Endothelial cell of umbilical vein (primary cell): ENCODE data around the gene MFN1. TPM values are rescaled to one million over a fixed set of nuclear protein-coding genes. Genes with fewer than 3 reads are reported as not detected.

ENCODE experiments used
- BruUV-seq: library from RNA; stranded (reverse); fragments of 400-500 nt; replicated peaks from 2 replicates; lab custom pipeline; 2021; lab: Mats Ljungman, UMichigan
- CTCF ChIA-PET: fragments of 300-600, 350-600 bp; sonication (Branson Sonifier 250); formaldehyde crosslinking; loops from one replicate; lab custom pipeline; 2021; ENCODE audit warnings: antibody characterized with exemption, inconsistent platforms; lab: Charles Lee
- POLR2A ChIA-PET: fragments of 300-600, 350-600 bp; sonication (Branson Sonifier 250); formaldehyde crosslinking; loops from one replicate; lab custom pipeline; 2021; ENCODE audit warnings: antibody characterized with exemption, inconsistent platforms; lab: Charles Lee
- DNase-seq: peaks from one replicate; pipeline ENCODE4 v3.0.0-alpha.2; 2011; ENCODE audit warnings: low read depth, low spot score
- FAIRE-seq: peaks from 2 replicates; lab custom pipeline; 2011; peaks lifted over from hg19 to GRCh38; lab: Jason Lieb, UNC
- H2AFZ ChIP-seq: 2 replicates; pipeline ENCODE4 v1.6.0; 2012; ENCODE audit warnings: low read depth, low read length, control low read depth, inconsistent platforms
- H3K27ac ChIP-seq: 2 replicates; pipeline ENCODE4 v1.5.1; 2011; ENCODE audit warnings: low read depth, mild to moderate bottlenecking, control low read depth, low read length, moderate library complexity; ENCODE audit not compliant: insufficient read depth
- H3K27me3 ChIP-seq, 2 experiments: 2 replicates each; pipeline versions ENCODE4 v1.6.0 to v1.6.1; 2011; ENCODE audit warnings: low read length in 2 of 2, mixed read lengths in 1 of 2; ENCODE audit not compliant: control insufficient read depth in 2 of 2, insufficient read depth in 2 of 2
- H3K36me3 ChIP-seq, 2 experiments: 2 replicates in 1 of 2; 3 replicates in 1 of 2; pipeline ENCODE4 v1.5.1; 2011; ENCODE audit warnings: low read length in 2 of 2, mild to moderate bottlenecking in 1 of 2, moderate library complexity in 1 of 2; ENCODE audit not compliant: control insufficient read depth in 2 of 2, insufficient read depth in 2 of 2; ENCODE audit errors: extremely low read depth in 1 of 2
- H3K4me1 ChIP-seq: 3 replicates; pipeline ENCODE4 v1.5.1; 2011; ENCODE audit warnings: mild to moderate bottlenecking, low read length; ENCODE audit not compliant: control insufficient read depth, insufficient read depth; ENCODE audit errors: extremely low read depth
- H3K4me2 ChIP-seq: 2 replicates; pipeline ENCODE4 v1.6.1; 2011; ENCODE audit warnings: low read length, control low read depth, mixed read lengths; ENCODE audit not compliant: insufficient read depth
- H3K4me3 ChIP-seq, 3 experiments: fragments of 200-600 bp in 1 of 3; sonication (generic), shearing (Covaris generic) in 1 of 3; replicated peaks in 1 of 3; 2 replicates each; pipeline ENCODE4 v1.5.1; 2011 to 2016; ENCODE audit warnings: control low read depth in 3 of 3, low read length in 3 of 3, mild to moderate bottlenecking in 2 of 3, inconsistent platforms in 1 of 3, low read depth in 1 of 3, moderate library complexity in 1 of 3; ENCODE audit not compliant: insufficient read depth in 1 of 3
- H3K79me2 ChIP-seq: 2 replicates; pipeline ENCODE4 v1.6.0; 2012; ENCODE audit warnings: low read length, inconsistent platforms; ENCODE audit not compliant: control insufficient read depth, insufficient read depth
- H3K9ac ChIP-seq: replicated peaks from 2 replicates; pipeline ENCODE3; 2011; ENCODE audit warnings: low read length, control low read depth; ENCODE audit not compliant: insufficient read depth; ENCODE audit errors: extremely low read depth
- H3K9me1 ChIP-seq: replicated peaks from 3 replicates; pipeline ENCODE4 v1.6.0; 2011; ENCODE audit warnings: mild to moderate bottlenecking, low read length; ENCODE audit not compliant: control insufficient read depth, insufficient read depth; ENCODE audit errors: extremely low read depth
- H3K9me3 ChIP-seq: replicated peaks from 2 replicates; pipeline ENCODE4 v1.5.1; 2012; ENCODE audit warnings: low read length, inconsistent platforms; ENCODE audit not compliant: control insufficient read depth, insufficient read depth
- H4K20me1 ChIP-seq: replicated peaks from 2 replicates; pipeline ENCODE3; 2011; ENCODE audit warnings: mild to moderate bottlenecking, low read length; ENCODE audit not compliant: control insufficient read depth, insufficient read depth; ENCODE audit errors: extremely low read depth
- CTCF ChIP-seq, 2 donors: IDR thresholded peaks; 1 replicate in 1 of 2; 2 replicates in 1 of 2; pipeline ENCODE4 v1.5.1; 2011; ENCODE audit warnings: low read length in 2 of 2, mild to moderate bottlenecking in 2 of 2, moderate library complexity in 2 of 2, control low read depth in 1 of 2, inconsistent platforms in 1 of 2, low read depth in 1 of 2; ENCODE audit not compliant: insufficient read depth in 1 of 2; ENCODE audit errors: extremely low read depth in 1 of 2
- EZH2 ChIP-seq: IDR thresholded peaks from 2 replicates; pipeline ENCODE4 v1.6.1; 2012; ENCODE audit warnings: borderline replicate concordance, low read depth, mild to moderate bottlenecking, moderate library complexity, low read length, inconsistent platforms; ENCODE audit not compliant: severe bottlenecking
- FOS ChIP-seq: IDR thresholded peaks from 2 replicates; pipeline ENCODE4 v1.6.1; 2011; ENCODE audit warnings: mild to moderate bottlenecking, low read length, moderate library complexity, borderline replicate concordance; ENCODE audit not compliant: insufficient read depth
- GATA2 ChIP-seq: IDR thresholded peaks from 2 replicates; pipeline ENCODE4 v1.7.0; 2011; ENCODE audit warnings: low read depth, mild to moderate bottlenecking, moderate library complexity, mixed read lengths, low read length; ENCODE audit not compliant: insufficient read length, insufficient read depth
- JUN ChIP-seq: IDR thresholded peaks from 2 replicates; pipeline ENCODE4 v1.6.1; 2011; ENCODE audit warnings: borderline replicate concordance, low read depth; ENCODE audit not compliant: insufficient read length, insufficient read depth
- MYC ChIP-seq: IDR thresholded peaks from one replicate; pipeline ENCODE4 v1.6.1; 2011; ENCODE audit warnings: mild to moderate bottlenecking, low read depth, low read length
- POLR2A ChIP-seq: IDR thresholded peaks from 2 replicates; pipeline ENCODE4 v1.6.1; 2012; ENCODE audit warnings: low read depth, mild to moderate bottlenecking, control low read depth, low read length
- POLR2AphosphoS5 ChIP-seq: IDR thresholded peaks from 2 replicates; pipeline ENCODE4 v1.6.1; 2012; ENCODE audit warnings: low read depth, mild to moderate bottlenecking, control low read depth, low read length, moderate library complexity; ENCODE audit not compliant: insufficient read depth
- dilution Hi-C: fragments of 300-500 bp; cut with MboI; formaldehyde crosslinking; loops from one replicate; pipeline ENCODE4 v1.15.0; 2019; ENCODE audit warnings: low sequenced_read_pairs; ENCODE audit not compliant: extremely low pct_ligation_motif_present
- intact Hi-C: fragments of 100-400 bp; cut with micrococcal nuclease; formaldehyde crosslinking; loops from one replicate; pipeline ENCODE4 v1.10.0; 2022
- polyA plus RNA-seq, 4 experiments: library from polyadenylated mRNA; depleted of rRNA in 3 of 4; stranded (reverse) in 3 of 4; unstranded in 1 of 4; fragments of >200 nt; gene quantifications; 2 replicates each; pipeline versions ENCODE4 v1.2.1 to v1.2.3, GENCODE V29; 2011 to 2012; ENCODE audit warnings: missing spikeins in 1 of 4
- total RNA-seq: library from RNA; stranded (reverse); gene quantifications from 2 replicates; pipeline ENCODE4 v1.2.3, GENCODE V29; 2021
- TF ChIP-seq, protein P1 (sequence below): IDR thresholded peaks from 2 replicates; pipeline ENCODE4 v1.6.1; 2011; ENCODE audit not compliant: insufficient read depth, insufficient read length

MFN1 gene
- total and polyA plus RNA-seq, 2 donors (not counting 3 experiments of a cell fraction or from before 2014, with no cell fraction given): 11.6 to 42.9 TPM

DNA sequence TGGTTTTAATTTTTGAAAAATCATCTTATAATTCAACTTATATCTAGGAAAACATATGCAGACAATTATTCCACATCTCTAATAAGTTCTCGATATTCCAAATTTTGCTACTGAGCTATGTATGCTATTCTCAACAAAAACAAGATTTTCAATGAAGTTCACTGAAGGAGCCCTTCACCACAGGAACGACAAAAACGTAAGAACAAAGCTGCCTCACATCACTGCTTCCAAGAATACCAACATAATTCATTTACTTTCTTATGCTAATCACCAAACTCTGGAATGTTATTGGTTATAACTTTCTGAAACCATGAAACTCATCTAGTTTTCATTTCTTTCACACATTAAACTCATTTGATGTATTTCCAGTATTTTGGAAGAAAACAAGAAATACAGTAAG, 54.1 kb downstream of the MFN1 start:
- DNase-seq: no peak
- no peaks in the 10 kb centered on the region for H3K4me1 ChIP-seq
- H3K27ac ChIP-seq: no peak overlapping the region
- H3K36me3 ChIP-seq: peaks cover 11 to 24% of the 10 kb centered on the region in 2 experiments
- TF ChIP-seq FOS: no peak
- TF ChIP-seq, protein P1, sequence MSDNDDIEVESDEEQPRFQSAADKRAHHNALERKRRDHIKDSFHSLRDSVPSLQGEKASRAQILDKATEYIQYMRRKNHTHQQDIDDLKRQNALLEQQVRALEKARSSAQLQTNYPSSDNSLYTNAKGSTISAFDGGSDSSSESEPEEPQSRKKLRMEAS: no peak
- no peak for TF ChIP-seq EZH2
- TF ChIP-seq MYC: no peak
- TF ChIP-seq CTCF (IDR thresholded peaks at IDR 0.05; ENCODE audit: extremely low read depth in 1 of 2, insufficient read depth in 1 of 2, low read depth in 1 of 2, low read length in 2 of 2): no peak
- no peak for TF ChIP-seq POLR2A
- TF ChIP-seq GATA2: no peak
- no peak for TF ChIP-seq POLR2AphosphoS5
- no peak for TF ChIP-seq JUN
- H4K20me1 ChIP-seq: no peaks in the 10 kb centered on the region
- BruUV-seq: no TSS peak
- no peak overlapping the region for H3K4me3 ChIP-seq
- no peak overlapping the region for H3K4me2 ChIP-seq
- H3K27me3 ChIP-seq: no peaks in the 10 kb centered on the region
- no peak overlapping the region for H3K9ac ChIP-seq
- H3K9me3 ChIP-seq: no peaks in the 10 kb centered on the region
- POLR2A ChIA-PET: no interaction called here
- FAIRE-seq: no peak
- intact Hi-C loops (no loop called here), dilution Hi-C loops (no loop called here)
- no peak overlapping the region for H2AFZ ChIP-seq
- CTCF ChIA-PET: interaction anchor here (1.1 to 1.6 kb wide), 2 partner anchors 12 to 160 kb away, joined by 3 to 4 read pairs; no protein-coding TSS in a partner anchor
- no peaks in the 10 kb centered on the region for H3K79me2 ChIP-seq
- no peaks in the 10 kb centered on the region for H3K9me1 ChIP-seq
